ENCODE measurements around the gene HORMAD2.

DNA sequence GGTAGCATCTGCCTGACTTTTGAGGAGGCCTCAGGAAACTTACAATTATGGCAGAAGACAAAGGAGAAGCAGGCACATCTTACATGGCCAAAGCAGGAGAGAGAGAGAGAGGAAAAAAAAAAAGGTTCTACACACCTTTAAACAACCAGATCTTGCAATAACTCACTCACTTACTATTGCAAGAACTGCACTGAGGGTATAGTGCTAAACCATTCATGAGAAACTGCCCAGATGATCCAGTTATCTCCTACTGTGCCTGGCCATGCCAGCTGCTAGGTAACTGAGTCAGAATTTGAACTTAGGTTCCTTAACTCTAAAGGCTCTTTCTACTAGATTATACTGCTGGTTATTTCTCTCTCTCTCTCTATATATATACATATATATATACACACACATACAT is 7.3 kb downstream of the HORMAD2 start:
- TF ChIP-seq, protein P1, sequence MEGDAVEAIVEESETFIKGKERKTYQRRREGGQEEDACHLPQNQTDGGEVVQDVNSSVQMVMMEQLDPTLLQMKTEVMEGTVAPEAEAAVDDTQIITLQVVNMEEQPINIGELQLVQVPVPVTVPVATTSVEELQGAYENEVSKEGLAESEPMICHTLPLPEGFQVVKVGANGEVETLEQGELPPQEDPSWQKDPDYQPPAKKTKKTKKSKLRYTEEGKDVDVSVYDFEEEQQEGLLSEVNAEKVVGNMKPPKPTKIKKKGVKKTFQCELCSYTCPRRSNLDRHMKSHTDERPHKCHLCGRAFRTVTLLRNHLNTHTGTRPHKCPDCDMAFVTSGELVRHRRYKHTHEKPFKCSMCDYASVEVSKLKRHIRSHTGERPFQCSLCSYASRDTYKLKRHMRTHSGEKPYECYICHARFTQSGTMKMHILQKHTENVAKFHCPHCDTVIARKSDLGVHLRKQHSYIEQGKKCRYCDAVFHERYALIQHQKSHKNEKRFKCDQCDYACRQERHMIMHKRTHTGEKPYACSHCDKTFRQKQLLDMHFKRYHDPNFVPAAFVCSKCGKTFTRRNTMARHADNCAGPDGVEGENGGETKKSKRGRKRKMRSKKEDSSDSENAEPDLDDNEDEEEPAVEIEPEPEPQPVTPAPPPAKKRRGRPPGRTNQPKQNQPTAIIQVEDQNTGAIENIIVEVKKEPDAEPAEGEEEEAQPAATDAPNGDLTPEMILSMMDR (conservative IDR thresholded peaks at IDR 0.05; ENCODE audit: low read depth, low read length): no peak
- no peak for TF ChIP-seq EZH2 (IDR thresholded peaks at IDR 0.05; ENCODE audit: borderline replicate concordance, low read depth, low read length, poor library complexity, severe bottlenecking)
